Glutamatergic neuron (in vitro differentiated cells): ENCODE data around the gene IFFO2. TPM values are rescaled to one million over a fixed set of nuclear protein-coding genes. Genes with fewer than 3 reads are reported as not detected.
"Not testable (repeated sequence)": the region's sequence is repeated elsewhere in the genome, so short reads cannot be mapped to it uniquely, and the experiment has no call there.

Source experiments
- DNase-seq: peaks from one replicate; pipeline ENCODE4 v3.0.0; 2022
- H3K27ac Mint-ChIP-seq: one replicate; pipeline ENCODE4 v1.8.0; 2020; ENCODE audit warnings: mild to moderate bottlenecking, mixed read lengths, inconsistent platforms; ENCODE audit not compliant: unreplicated experiment
- H3K27me3 Mint-ChIP-seq: one replicate; pipeline ENCODE4 v1.8.0; 2020; ENCODE audit warnings: mild to moderate bottlenecking, moderate library complexity, mixed read lengths, inconsistent platforms; ENCODE audit not compliant: unreplicated experiment
- H3K36me3 Mint-ChIP-seq: one replicate; pipeline ENCODE4 v1.8.0; 2020; ENCODE audit warnings: mild to moderate bottlenecking, mixed read lengths, inconsistent platforms; ENCODE audit not compliant: unreplicated experiment
- H3K4me1 Mint-ChIP-seq: one replicate; pipeline ENCODE4 v1.8.0; 2020; ENCODE audit warnings: mild to moderate bottlenecking, low read depth, mixed read lengths, inconsistent platforms; ENCODE audit not compliant: unreplicated experiment
- H3K4me3 Mint-ChIP-seq: one replicate; pipeline ENCODE4 v1.8.0; 2020; ENCODE audit warnings: mild to moderate bottlenecking, mixed read lengths, inconsistent platforms; ENCODE audit not compliant: unreplicated experiment
- H3K9me3 Mint-ChIP-seq: one replicate; pipeline ENCODE4 v1.8.0; 2020; ENCODE audit warnings: mild to moderate bottlenecking, moderate library complexity, mixed read lengths, inconsistent platforms; ENCODE audit not compliant: unreplicated experiment
- CTCF ChIP-seq: fragments of 200-600 bp; sonication (generic); IDR thresholded peaks from one replicate; pipeline ENCODE4 v1.5.0; 2021; ENCODE audit not compliant: partially characterized antibody, unreplicated experiment
- total RNA-seq: library from RNA; stranded (reverse); fragmentation: NEBNext Ultra II Directional; extraction: Animal tissue kit (Norgen Biotek cat#: 25700); gene quantifications from one replicate; pipeline ENCODE4 v1.2.1, GENCODE V29; 2021; ENCODE audit not compliant: unreplicated experiment

The IFFO2 gene
- total RNA-seq, 1 donor from 2014 or later = 107 TPM

DNA sequence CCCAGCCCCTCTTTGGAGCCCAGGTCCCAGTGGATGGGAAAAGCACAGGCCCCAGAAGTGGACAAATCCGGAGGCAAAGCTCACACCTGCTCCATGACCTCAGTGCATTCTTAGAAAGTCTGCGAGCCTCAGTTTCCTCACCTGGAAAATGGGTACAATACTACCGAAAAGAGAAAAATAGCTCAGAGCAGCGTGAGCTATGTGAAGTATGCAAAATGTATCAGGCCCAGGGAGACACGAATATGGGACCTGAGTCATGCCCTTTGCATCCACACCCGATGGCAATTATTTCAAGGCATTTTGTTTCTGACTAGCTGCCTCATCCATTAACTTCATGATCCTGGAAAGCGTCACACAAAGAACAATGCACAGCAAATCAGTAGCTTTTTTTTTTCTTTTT, 63.4 kb downstream of the IFFO2 start:
- Mint-ChIP-seq H3K9me3 (peaks cover 1% of the 10 kb centered on the region), H3K4me1 (peaks cover 10% of the 10 kb centered on the region), H3K27ac (no peak overlapping the region), H3K36me3 (no peaks in the 10 kb centered on the region), H3K4me3 (no peak overlapping the region), H3K27me3 (peaks cover 3% of the 10 kb centered on the region)
- no peak for DNase-seq
- TF ChIP-seq CTCF = no peak

GRCh38 chr1:18891858-18892257, 64.6 kb downstream of the IFFO2 start:
- H3K9me3 Mint-ChIP-seq, H3K27me3 Mint-ChIP-seq, DNase-seq, H3K36me3 Mint-ChIP-seq, H3K27ac Mint-ChIP-seq, H3K4me3 Mint-ChIP-seq: not testable (repeated sequence)
- peaks cover 10% of the 10 kb centered on the region for H3K4me1 Mint-ChIP-seq

GRCh38 chr1:18891426-18891780, 65.1 kb downstream of the IFFO2 start:
- H3K27ac Mint-ChIP-seq = no peak overlapping the region

GRCh38 chr1:18890706-18891425, 65.6 kb downstream of the IFFO2 start:
- DNase-seq = no peak
- Mint-ChIP-seq H3K4me3 (no peak overlapping the region), H3K27ac (no peak overlapping the region), H3K36me3 (no peaks in the 10 kb centered on the region), H3K27me3 (peaks cover 3% of the 10 kb centered on the region), H3K9me3 (peaks cover 1% of the 10 kb centered on the region), H3K4me1 (peaks cover 10% of the 10 kb centered on the region)
- no peak for TF ChIP-seq CTCF

More at GRCh38 chr1:18891426-18891780, 65.1 kb downstream of the IFFO2 start:
- Mint-ChIP-seq H3K4me1 (peaks cover 10% of the 10 kb centered on the region), H3K4me3 (no peak overlapping the region), H3K36me3 (no peaks in the 10 kb centered on the region), H3K27me3 (peaks cover 3% of the 10 kb centered on the region), H3K9me3 (peaks cover 1% of the 10 kb centered on the region)
- TF ChIP-seq CTCF = no peak
- no peak for DNase-seq

DNA sequence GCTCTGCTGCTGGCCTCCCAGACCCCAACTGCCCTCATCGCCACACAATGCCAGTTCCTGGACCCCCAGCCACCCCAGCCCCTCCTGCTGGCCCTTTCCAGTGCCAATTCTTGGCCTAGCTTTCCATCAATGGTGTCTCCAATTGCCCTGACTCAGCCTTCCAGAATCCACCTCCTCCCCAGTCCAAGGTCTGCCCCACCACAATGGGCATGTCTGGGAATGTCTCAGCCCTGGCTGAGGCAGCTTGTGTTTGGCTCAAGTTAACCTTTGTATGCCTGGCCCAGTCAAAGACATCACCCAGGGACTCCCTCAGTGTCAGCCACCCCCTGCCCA, 70.5 kb downstream of the IFFO2 start:
- no peak overlapping the region for H3K4me3 Mint-ChIP-seq
- H3K9me3 Mint-ChIP-seq = peaks cover 4% of the 10 kb centered on the region
- H3K36me3 Mint-ChIP-seq = no peaks in the 10 kb centered on the region
- H3K4me1 Mint-ChIP-seq = no peaks in the 10 kb centered on the region
- no peak for DNase-seq
- no peak for TF ChIP-seq CTCF
- H3K27ac Mint-ChIP-seq = no peak overlapping the region
- no peaks in the 10 kb centered on the region for H3K27me3 Mint-ChIP-seq
